Gastrocnemius medialis (tissue), 4 donors: ENCODE results near the gene KCND3. TPM values are rescaled to one million over a fixed set of nuclear protein-coding genes. Genes with fewer than 3 reads are reported as not detected.

Experiments
- ATAC-seq, 2 donors: fragments of 150-250 bp; one replicate each; pipeline ENCODE4 v1.9.1; 2016
- DNase-seq, 2 donors: peaks; one replicate each; pipeline ENCODE4 v3.0.0-alpha.2; 2019
- H3K27ac ChIP-seq, 4 donors: fragments of 200-600 bp; sonication (generic); 1 replicate in 1 of 4; 2 replicates in 3 of 4; pipeline ENCODE4 v1.5.1; 2016 to 2018; ENCODE audit warnings: mild to moderate bottlenecking in 2 of 4, moderate library complexity in 1 of 4
- H3K27me3 ChIP-seq, 3 donors: fragments of 200-600 bp; sonication (generic) in 2 of 3; 1 replicate in 1 of 3; 2 replicates in 2 of 3; pipeline versions ENCODE4 v1.5.1 to v1.6.0; 2016 to 2019; ENCODE audit warnings: mild to moderate bottlenecking in 1 of 3, moderate library complexity in 1 of 3
- H3K36me3 ChIP-seq, 2 donors: fragments of 200-600 bp; sonication (generic) in 1 of 2; one replicate each; pipeline ENCODE4 v1.5.1; 2017 to 2018
- H3K4me1 ChIP-seq, 2 donors: fragments of 200-600 bp; sonication (generic) in 1 of 2; one replicate each; pipeline ENCODE4 v1.5.1; 2016 to 2017; ENCODE audit warnings: mild to moderate bottlenecking in 2 of 2
- H3K4me3 ChIP-seq, 4 donors: fragments of 200-600 bp; sonication (generic) in 3 of 4; 1 replicate in 1 of 4; 2 replicates in 3 of 4; pipeline ENCODE4 v1.5.1; 2016 to 2019; ENCODE audit warnings: mild to moderate bottlenecking in 2 of 4
- H3K9me3 ChIP-seq, 3 donors: fragments of 200-600 bp; sonication (generic) in 2 of 3; 1 replicate in 1 of 3; 2 replicates in 2 of 3; pipeline ENCODE4 v1.5.1; 2016 to 2019
- CTCF ChIP-seq, 5 experiments: fragments of 450-650 bp in 3 of 5; fragments of 200-600 bp in 2 of 5; sonication (generic) in 2 of 5; IDR thresholded peaks in 4 of 5; conservative IDR thresholded peaks in 1 of 5; 1 replicate in 4 of 5; 2 replicates in 1 of 5; pipeline ENCODE4 v1.5.1; 2016 to 2019; ENCODE audit warnings: antibody characterized with exemption in 5 of 5, mild to moderate bottlenecking in 3 of 5, moderate library complexity in 3 of 5
- POLR2A ChIP-seq, 2 donors: fragments of 450-650 bp; IDR thresholded peaks; one replicate each; pipeline ENCODE4 v1.6.1; 2017; ENCODE audit warnings: antibody characterized with exemption in 2 of 2, mild to moderate bottlenecking in 2 of 2, moderate library complexity in 2 of 2
- in situ Hi-C, 4 donors: fragments of 200-750 bp; cut with MboI; loops; one replicate each; pipeline versions ENCODE4 v1.15.0 to v1.8.0; 2017; ENCODE audit warnings: low sequenced_read_pairs in 4 of 4
- intact Hi-C: fragments of 100-400 bp; cut with DNase I; formaldehyde crosslinking; loops from one replicate; pipeline ENCODE4 v1.15.1; 2023; ENCODE audit warnings: low total_unique reads
- total RNA-seq, 4 donors: library from RNA; depleted of rRNA; stranded (reverse); fragments of >200 nt; gene quantifications; one replicate each; pipeline versions ENCODE4 v1.1.0 to v1.2.3, GENCODE V29; 2016

Gene KCND3
- total RNA-seq, 4 donors from 2014 or later, result 1.2 to 2.6 (median 1.5) TPM

- Histone ChIP-seq H3K27me3 (no peaks in the 10 kb centered on the region), H3K4me1 (peaks cover 27 to 40% of the 10 kb centered on the region in 2 donors), H3K9me3 (no peaks in the 10 kb centered on the region), H3K36me3 (no peaks in the 10 kb centered on the region), H3K27ac (peak overlapping the region; percentile 64 to 84 (median 78)), H3K4me3 (peak overlapping the region; percentile 66 to 74 (median 70))
- peak; percentile 66 to 70 for DNase-seq
- peak; percentile 65 to 67 for ATAC-seq
- intact Hi-C loops, result loop anchor here (1.0 to 5.0 kb wide), 3 partner anchors 71 to 190 kb away; no protein-coding TSS in a partner anchor
- peak; percentile 12 to 49 (median 25) for TF ChIP-seq CTCF (IDR thresholded peaks at IDR 0.05 in 4 of 5, conservative IDR thresholded peaks at IDR 0.05 in 1 of 5)
- no peak for TF ChIP-seq POLR2A (IDR thresholded peaks at IDR 0.05)
- in situ Hi-C loops, result loop anchor here in 2 of 4 donors (25.0 kb wide), 1 partner anchor 204 kb away; no protein-coding TSS in a partner anchor
Measured at GRCh38 chr1:111990878-111991718, 1.6 kb upstream of the KCND3 start.

- H3K4me1 ChIP-seq, result peaks cover 27 to 40% of the 10 kb centered on the region in 2 donors
- H3K4me3 ChIP-seq, result peak overlapping the region; percentile 66 to 74 (median 70)
- no peaks in the 10 kb centered on the region for H3K27me3 ChIP-seq
- H3K27ac ChIP-seq, result peak overlapping the region; percentile 64 to 84 (median 78)
- intact Hi-C loops (loop anchor here (5.0 kb wide), 1 partner anchor 83 kb away; no protein-coding TSS in a partner anchor), in situ Hi-C loops (loop anchor here in 2 of 4 donors (25.0 kb wide), 1 partner anchor 203 kb away; no protein-coding TSS in a partner anchor)
- no peaks in the 10 kb centered on the region for H3K36me3 ChIP-seq
- DNase-seq (peak; percentile 10 to 21), ATAC-seq (peak; percentile 29 to 31)
- H3K9me3 ChIP-seq, result no peaks in the 10 kb centered on the region
- TF ChIP-seq CTCF (IDR thresholded peaks at IDR 0.05 in 4 of 5, conservative IDR thresholded peaks at IDR 0.05 in 1 of 5), result no peak
- TF ChIP-seq POLR2A (IDR thresholded peaks at IDR 0.05), result no peak
Measured at GRCh38 chr1:111990026-111990877, 784 bp upstream of the KCND3 start.

- in situ Hi-C loops, result loop anchor here in 2 of 4 donors (25.0 kb wide), 1 partner anchor 202 kb away; no protein-coding TSS in a partner anchor
- peaks cover 27 to 40% of the 10 kb centered on the region in 2 donors for H3K4me1 ChIP-seq
- ATAC-seq, result peak; percentile 9 to 17
Measured at GRCh38 chr1:111988743-111989453, 570 bp downstream of the KCND3 start.

More at GRCh38 chr1:111988743-111989453, 570 bp downstream of the KCND3 start:
- DNase-seq, result peak in 1 of 2 donors; percentile 14
- TF ChIP-seq CTCF (IDR thresholded peaks at IDR 0.05 in 4 of 5, conservative IDR thresholded peaks at IDR 0.05 in 1 of 5) (no peak), POLR2A (IDR thresholded peaks at IDR 0.05) (peak in 1 of 2 donors; percentile 11)
- Histone ChIP-seq H3K36me3 (no peaks in the 10 kb centered on the region), H3K27ac (peak overlapping the region; percentile 70 to 84 (median 72)), H3K9me3 (no peaks in the 10 kb centered on the region), H3K27me3 (no peaks in the 10 kb centered on the region), H3K4me3 (peak overlapping the region; percentile 66 to 72 (median 68))
- intact Hi-C loops, result loop anchor here (1.0 kb wide), 1 partner anchor 41 kb away; no protein-coding TSS in a partner anchor
